ENCODE measurements around the gene KLK8. TPM values are rescaled to one million over a fixed set of nuclear protein-coding genes. Genes with fewer than 3 reads are reported as not detected.

Gene KLK8
- total and polyA plus RNA-seq, 2 experiments from 2014 or later: 4.9 to 14.6 TPM

- TF ChIP-seq ZNF114 (CRISPR knock-in tag; IDR thresholded peaks at IDR 0.05): no peak
- TF ChIP-seq EZH2phosphoT487 (IDR thresholded peaks at IDR 0.05; ENCODE audit: unreplicated experiment): no peak
- no peak for TF ChIP-seq ZNF331 (CRISPR knock-in tag; IDR thresholded peaks at IDR 0.05; ENCODE audit: low read depth)
- no peak for TF ChIP-seq REST (IDR thresholded peaks at IDR 0.05; ENCODE audit: unreplicated experiment)
- TF ChIP-seq STAT1 (IDR thresholded peaks at IDR 0.05; ENCODE audit: unreplicated experiment): no peak
- TF ChIP-seq NANOG (IDR thresholded peaks at IDR 0.05; ENCODE audit: borderline replicate concordance): no peak
- no peak for TF ChIP-seq CREB1 (CRISPR knock-in tag; IDR thresholded peaks at IDR 0.05; ENCODE audit: low read depth)
Observed at GRCh38 chr19:50968716-50969412, 32.5 kb downstream of the KLK8 start (continued).

GRCh38 chr19:50967929-50968715 is 33.3 kb downstream of the KLK8 start:
- Mint-ChIP-seq H3K9me3 (peaks cover 9% of the 10 kb centered on the region), H3K4me1 (peaks cover 17% of the 10 kb centered on the region), H3K36me3 (ENCODE audit: low read depth) (no peaks in the 10 kb centered on the region), H3K4me3 (no peak overlapping the region), H3K27me3 (ENCODE audit: insufficient read depth, low read depth, poor library complexity) (peaks cover 8% of the 10 kb centered on the region), H3K27ac (no peak overlapping the region)
- Histone ChIP-seq H3K4me1 (ENCODE audit: insufficient read depth) (no peaks in the 10 kb centered on the region; the same call in 1 of the 2 replicates), H3K9me2 (ENCODE audit: insufficient read depth) (0 out of 2 replicates have a peak, but pooled peaks cover under 1% of the 10 kb centered on the region), H4K20me1 (replicated peaks; ENCODE audit: insufficient read depth) (no peaks in the 10 kb centered on the region), H3K36me3 (ENCODE audit: insufficient read depth) (no peaks in the 10 kb centered on the region), H2AFZ (peak overlapping the region; percentile 95), H3K4me3 (no peak overlapping the region), H3K27me3 (ENCODE audit: insufficient read depth) (no peaks in the 10 kb centered on the region), H3K4me2 (peak overlapping the region; percentile 38), H3K27ac (ENCODE audit: low read depth) (no peak overlapping the region), H3F3A (replicated peaks; ENCODE audit: low read depth) (no peaks in the 10 kb centered on the region), H3K79me2 (replicated peaks; ENCODE audit: insufficient read depth) (no peaks in the 10 kb centered on the region)
- TF ChIP-seq ZNF331 (CRISPR knock-in tag; IDR thresholded peaks at IDR 0.05; ENCODE audit: low read depth) (no peak), CTCF (conservative IDR thresholded peaks at IDR 0.05; ENCODE audit: low read depth in 2 of 2) (peak in 1 of 2 experiments; percentile 47; a peak in 2 of 4 replicates), ETS1 (IDR thresholded peaks at IDR 0.05) (no peak)
- DNase-seq (ENCODE audit: low spot score): peak; percentile 51
- peak; percentile 60 for ATAC-seq

Measured in GM23338 (cell line).